ENCODE measurements around the gene QPCTL.
"Not testable (repeated sequence)": the region's sequence is repeated elsewhere in the genome, so short reads cannot be mapped to it uniquely, and the experiment has no call there.

Gene QPCTL

DNA sequence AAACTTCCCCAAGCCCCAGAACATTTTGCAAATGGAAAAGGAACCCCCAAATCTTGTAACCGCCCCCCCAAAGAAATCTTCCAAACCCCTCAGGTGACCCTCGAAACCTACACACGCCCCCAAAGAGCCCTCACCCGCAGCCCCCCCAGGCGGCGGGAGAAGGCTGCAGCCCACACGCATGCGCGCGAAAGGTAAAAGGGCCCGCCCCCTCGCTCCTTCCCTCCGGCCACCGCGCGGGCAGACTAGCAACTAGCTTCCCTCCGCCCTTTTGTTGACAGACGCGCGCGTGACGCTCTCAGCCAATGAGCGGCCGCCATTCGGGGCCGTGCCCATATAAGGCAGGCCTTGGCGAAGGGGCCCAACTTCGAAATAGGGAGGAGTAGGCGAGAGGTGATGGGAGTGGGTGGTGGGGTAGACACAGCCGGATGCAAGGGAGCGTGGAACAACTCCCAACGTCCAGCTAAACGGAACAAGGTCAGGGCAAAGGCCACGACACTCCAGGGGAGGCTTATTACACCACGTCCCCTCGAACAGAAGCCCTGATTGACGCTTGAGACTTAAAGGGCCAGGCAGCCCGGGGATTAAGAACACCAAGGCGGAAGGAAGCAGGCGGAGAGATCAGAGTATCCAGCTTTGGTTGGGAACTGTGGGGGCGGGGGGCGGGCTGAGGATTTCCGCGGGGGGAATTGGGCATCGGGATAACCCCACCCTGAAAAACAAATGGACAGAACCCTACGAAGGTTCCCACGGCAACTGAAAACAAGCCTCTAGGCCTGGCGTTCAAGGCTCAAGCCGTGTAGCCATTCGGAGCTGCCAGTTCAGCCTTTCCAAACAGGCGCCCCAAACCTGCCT, 24.9 kb downstream of the QPCTL start:
- peak; percentile 99 for DNase-seq (ENCODE audit: low spot score)

DNA sequence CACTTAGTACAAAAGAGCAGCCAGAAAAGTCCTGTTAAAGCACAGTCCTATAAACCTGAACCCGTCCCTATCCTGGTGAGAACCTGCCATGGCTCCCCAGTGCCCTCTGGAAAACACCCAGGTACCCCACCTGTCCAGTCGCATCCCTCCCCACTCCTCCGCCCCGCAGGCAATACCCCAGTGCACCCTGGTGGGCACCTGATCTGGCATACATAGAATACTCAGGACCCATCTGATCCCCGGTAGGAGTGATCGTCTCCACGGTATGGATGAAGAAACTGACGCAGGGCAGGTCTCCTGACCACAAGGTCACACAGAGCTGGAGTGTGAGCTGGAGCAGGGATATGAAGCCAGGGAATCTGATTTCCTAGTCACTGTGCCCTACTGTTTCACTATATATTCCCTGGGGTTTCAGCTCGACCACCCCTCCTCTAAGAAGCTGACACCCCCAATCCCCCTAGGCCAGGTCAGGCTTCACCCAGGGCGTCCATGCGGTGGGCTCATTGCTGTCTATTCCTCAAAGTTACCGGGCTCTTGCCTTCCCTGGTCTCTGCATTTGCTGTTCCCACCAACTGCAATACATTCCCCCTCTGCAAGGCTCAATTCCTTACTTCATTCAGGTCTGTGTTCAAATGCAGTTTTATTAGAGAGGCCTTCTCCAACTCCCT, 25.7 kb downstream of the QPCTL start:
- DNase-seq (ENCODE audit: low spot score), result no peak

- DNase-seq (ENCODE audit: low spot score), result not testable (repeated sequence)
Observed at GRCh38 chr19:45720065-45720464, 27.6 kb downstream of the QPCTL start.

DNA sequence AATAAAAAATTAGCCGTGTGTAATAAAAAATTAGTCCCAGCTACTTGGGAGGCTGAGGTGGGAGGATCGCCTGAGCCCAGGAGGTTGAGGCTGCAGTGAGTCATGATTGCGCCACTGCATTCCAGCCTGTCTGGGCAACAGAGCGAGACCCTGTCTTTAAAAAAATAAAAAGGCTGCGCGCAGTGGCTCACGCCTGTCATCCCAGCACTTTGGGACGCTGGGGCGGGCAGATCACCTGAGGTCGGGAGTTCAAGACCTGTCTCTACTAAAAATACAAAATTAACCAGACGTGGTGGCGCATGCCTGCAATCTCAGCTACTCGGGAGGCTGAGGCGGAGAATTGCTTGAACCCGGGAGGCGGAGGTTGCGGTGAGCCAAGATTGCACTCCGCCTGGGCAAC, 36.2 kb downstream of the QPCTL start:
- DNase-seq (ENCODE audit: low spot score), result not testable (repeated sequence)

- no peak for DNase-seq (ENCODE audit: low spot score)
Observed at GRCh38 chr19:45729800-45730290, 37.4 kb downstream of the QPCTL start.

- peak; percentile 98 for DNase-seq (ENCODE audit: low spot score)
Observed at GRCh38 chr19:45730368-45731288, 38.2 kb downstream of the QPCTL start, which contains the start of gene FBXO46. Gene FBXO46 (minus strand): TSS chr19:45730896. CDS start chr19:45713495, 17,401 bp downstream.

DNA sequence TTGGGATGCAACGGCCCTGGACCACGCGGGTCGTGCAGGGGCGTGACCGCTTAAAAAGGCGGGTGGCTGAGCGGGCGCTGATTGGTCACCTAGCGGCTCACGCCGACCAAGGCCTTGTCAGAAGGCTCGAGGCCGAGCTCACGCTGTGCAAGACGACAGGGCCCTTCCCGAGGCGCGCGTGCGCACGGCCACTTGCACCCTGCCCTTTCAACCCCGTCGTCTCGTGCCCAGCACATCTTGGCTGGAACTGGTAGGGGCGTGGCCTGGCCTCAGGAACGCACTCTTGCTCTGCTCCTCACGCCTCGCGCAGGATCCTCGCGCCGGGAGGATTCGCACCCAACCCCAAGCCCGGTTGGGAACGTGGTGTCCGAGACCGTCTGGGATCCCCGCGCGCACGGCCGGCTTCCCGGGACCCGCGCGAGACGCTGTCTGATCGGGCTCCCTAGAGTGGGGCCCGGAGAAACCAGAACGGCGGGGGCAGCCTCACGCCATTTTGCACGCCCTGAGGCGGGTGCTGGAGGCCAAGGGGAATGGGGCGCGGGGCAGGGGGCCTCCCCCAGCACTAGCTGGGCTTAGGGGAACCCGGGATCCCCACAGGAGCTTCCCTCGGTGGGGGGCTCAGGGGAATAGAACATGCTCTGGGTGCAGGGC, 40.8 kb downstream of the QPCTL start, which contains the start of gene MEIOSIN:
Gene MEIOSIN, plus strand, starts transcription at position 280 of the 651 bp plus-strand sequence. CDS start 1,938 bp downstream, outside the sequence.
- DNase-seq (ENCODE audit: low spot score), result no peak

DNA sequence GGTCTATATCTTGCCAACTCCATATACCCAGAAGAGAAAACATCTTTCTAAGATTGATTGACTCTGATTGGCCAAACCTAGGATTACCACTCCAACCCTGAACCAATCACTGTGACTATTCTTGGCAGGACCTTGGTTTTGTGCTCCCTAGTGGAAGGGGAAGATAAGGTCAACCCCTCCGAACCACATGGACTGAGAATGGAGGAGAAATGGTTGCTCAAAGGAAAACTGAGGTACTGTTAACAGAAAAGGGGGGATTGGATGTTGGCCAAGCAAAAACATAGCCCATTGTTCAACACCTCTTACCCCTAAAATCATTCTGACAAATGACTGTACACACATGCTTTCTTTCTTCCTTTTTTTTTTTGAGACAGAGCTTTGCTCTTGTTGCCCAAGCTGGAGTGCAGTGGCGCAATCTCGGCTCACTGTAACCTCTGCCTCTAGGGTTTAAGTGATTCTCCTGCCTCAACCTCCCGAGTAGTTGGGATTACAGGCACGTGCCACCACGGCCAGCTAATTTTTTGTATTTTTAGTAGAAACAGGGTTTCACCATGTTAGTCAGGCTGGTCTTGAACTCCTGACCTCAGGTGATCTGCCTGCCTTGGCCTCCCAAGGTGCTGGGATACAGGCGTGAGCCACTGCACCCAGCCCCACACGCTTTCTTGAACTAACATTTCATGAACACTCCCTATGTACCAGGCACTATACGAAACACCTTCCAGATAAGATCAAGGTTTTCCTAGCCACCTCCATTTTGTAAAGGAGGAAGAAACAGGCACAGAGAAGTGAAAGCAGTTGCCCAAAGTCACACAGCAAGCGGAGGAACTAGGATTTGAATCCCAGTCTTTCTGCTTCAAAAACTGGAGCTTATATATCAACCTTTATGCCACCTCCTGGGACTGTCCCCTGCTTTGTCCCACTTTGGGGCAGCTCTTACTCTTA, 47.3 kb downstream of the QPCTL start:
- no peak for DNase-seq (ENCODE audit: low spot score)

- no peak for DNase-seq (ENCODE audit: low spot score)
Observed at GRCh38 chr19:45742969-45743368, 50.5 kb downstream of the QPCTL start.

DNA sequence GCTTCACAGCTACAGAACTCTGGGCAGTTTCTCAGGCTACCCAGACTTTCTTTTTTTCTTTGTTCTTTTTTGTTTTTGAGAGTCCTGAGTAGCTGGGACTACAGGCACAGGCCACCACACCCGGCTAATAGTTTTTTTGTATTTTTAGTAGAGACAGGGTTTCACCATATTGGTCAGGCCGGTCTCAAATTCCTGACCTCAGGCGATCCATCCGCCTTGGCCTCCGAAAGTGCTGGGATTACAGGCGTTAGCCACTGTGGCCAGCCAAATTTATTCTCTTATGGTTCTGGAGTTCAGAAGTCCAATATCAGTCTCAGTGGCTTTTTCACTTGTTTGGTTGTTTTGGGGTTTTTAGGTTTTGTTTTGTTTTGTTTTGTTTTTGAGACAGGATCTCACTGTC, 53.1 kb downstream of the QPCTL start:
- no peak for DNase-seq (ENCODE audit: low spot score)

GRCh38 chr19:45746866-45747265, 54.4 kb downstream of the QPCTL start:
- no peak for DNase-seq (ENCODE audit: low spot score)

- no peak for DNase-seq (ENCODE audit: low spot score)
Observed at GRCh38 chr19:45747513-45747912, 55.0 kb downstream of the QPCTL start.

GRCh38 chr19:45751483-45751882, 59.0 kb downstream of the QPCTL start:
- not testable (repeated sequence) for DNase-seq (ENCODE audit: low spot score)

GRCh38 chr19:45752639-45753038, 60.2 kb downstream of the QPCTL start:
- DNase-seq (ENCODE audit: low spot score), result no peak

DNA sequence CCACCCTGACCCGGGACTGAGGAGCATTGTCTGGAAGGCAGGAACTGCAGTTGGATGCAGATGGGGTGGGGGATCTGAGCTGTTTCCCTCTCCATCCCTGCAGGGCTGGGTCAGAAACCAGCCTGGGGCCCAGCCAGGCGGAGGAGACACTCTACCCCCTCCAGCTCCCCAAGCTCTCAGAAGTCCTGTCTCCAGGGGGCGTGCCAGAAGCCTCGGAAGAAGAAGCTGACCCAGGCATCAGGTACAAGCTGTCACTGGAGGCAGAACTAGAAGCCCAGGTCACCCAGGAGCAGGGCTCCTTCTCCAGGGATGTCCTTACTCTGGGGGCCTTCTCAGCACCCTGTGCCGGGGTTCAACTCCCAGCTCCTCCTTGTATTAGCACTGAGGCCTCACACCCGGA, 61.1 kb downstream of the QPCTL start:
- DNase-seq (ENCODE audit: low spot score), result no peak

Measured in COLO829 (cell line).